HG03175 (cell line): ENCODE results near the gene FGD2.

Source experiments
- ATAC-seq: cut with Tn5 transposase; IDR thresholded peaks from one replicate; pipeline ENCODE4 v1.9.1; 2021; ENCODE audit warnings: mild to moderate bottlenecking, moderate library complexity; ENCODE audit not compliant: unreplicated experiment

The FGD2 gene

GRCh38 chr6:37005061-37005810 is at the start of gene FGD2:
Gene FGD2 (plus strand): TSS chr6:37005655. CDS start chr6:37005818, 163 bp downstream.
- ATAC-seq, result peak; percentile 75

- ATAC-seq, result no peak
Observed at GRCh38 chr6:36955671-36956445, 49.6 kb upstream of the FGD2 start.

GRCh38 chr6:36956446-36956820 is 49.0 kb upstream of the FGD2 start:
- ATAC-seq, result no peak

GRCh38 chr6:36957773-36958271 is 47.6 kb upstream of the FGD2 start:
- no peak for ATAC-seq

GRCh38 chr6:36958775-36959554 is 46.5 kb upstream of the FGD2 start:
- ATAC-seq, result no peak

- no peak for ATAC-seq
Observed at GRCh38 chr6:36959555-36960250, 45.8 kb upstream of the FGD2 start.

- no peak for ATAC-seq
Observed at GRCh38 chr6:36961441-36962435, 43.7 kb upstream of the FGD2 start.

GRCh38 chr6:36962874-36963273 is 42.6 kb upstream of the FGD2 start:
- ATAC-seq, result no peak

- ATAC-seq, result no peak
Observed at GRCh38 chr6:36963451-36964290, 41.8 kb upstream of the FGD2 start.

- ATAC-seq, result no peak
Observed at GRCh38 chr6:36964349-36964748, 41.1 kb upstream of the FGD2 start.

- ATAC-seq, result no peak
Observed at GRCh38 chr6:36964908-36965307, 40.5 kb upstream of the FGD2 start.

GRCh38 chr6:36967301-36967700 is 38.2 kb upstream of the FGD2 start:
- ATAC-seq, result no peak

- ATAC-seq, result no peak
Observed at GRCh38 chr6:36967757-36968156, 37.7 kb upstream of the FGD2 start.

- ATAC-seq, result no peak
Observed at GRCh38 chr6:36968266-36968977, 37.0 kb upstream of the FGD2 start.

- no peak for ATAC-seq
Observed at GRCh38 chr6:36969240-36969691, 36.2 kb upstream of the FGD2 start.

- no peak for ATAC-seq
Observed at GRCh38 chr6:36969988-36970891, 35.2 kb upstream of the FGD2 start.
